Measurements from ENCODE around the gene MEGF9. TPM values are rescaled to one million over a fixed set of nuclear protein-coding genes. Genes with fewer than 3 reads are reported as not detected.

Gene MEGF9
- total and polyA plus RNA-seq, 4 donors: 15.5 to 27.4 (median 19.3) TPM

DNA sequence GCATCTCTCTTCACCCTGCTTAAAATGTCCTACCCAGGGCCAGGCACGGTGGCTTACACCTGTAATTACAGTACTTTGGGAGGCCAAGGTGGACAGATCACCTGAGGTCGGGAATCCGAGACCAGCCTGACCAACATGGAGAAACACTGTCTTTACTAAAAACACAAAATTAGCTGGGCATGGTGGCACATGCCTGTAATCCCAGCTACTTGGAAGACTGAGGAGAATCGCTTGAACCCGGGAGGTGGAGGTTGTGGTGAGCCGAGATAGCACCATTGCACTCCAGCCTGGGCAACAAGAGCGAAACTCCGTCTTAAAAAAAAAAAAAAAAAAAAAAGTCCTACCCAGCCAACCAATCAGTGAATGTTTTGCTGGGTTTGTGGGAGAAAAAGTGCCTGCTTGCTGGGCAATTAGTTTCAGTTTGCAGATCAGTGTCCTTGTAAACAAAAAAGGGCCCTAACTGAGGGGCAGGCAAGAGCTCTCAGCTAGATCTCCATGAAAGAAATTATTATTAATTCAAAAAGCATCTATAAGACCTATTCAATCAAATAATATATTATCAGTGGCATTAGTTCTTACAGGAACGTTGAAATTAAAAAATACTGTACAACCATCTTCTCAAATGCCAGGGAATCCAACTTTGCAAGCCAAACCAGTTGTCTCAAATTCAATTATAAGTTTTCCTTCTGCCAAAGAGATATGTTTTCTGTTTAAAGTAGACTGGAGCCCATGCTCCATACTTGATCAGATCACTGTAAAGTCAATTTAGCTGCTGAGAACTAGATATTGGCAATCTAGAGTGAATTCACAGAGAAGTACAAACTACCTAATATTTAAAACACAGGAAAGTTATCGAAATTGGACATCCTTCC lies 3.9 kb downstream of the MEGF9 start (continued):
- TF ChIP-seq, protein P1, sequence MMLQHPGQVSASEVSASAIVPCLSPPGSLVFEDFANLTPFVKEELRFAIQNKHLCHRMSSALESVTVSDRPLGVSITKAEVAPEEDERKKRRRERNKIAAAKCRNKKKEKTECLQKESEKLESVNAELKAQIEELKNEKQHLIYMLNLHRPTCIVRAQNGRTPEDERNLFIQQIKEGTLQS (IDR thresholded peaks at IDR 0.05): no peak
- TF ChIP-seq, protein P2, sequence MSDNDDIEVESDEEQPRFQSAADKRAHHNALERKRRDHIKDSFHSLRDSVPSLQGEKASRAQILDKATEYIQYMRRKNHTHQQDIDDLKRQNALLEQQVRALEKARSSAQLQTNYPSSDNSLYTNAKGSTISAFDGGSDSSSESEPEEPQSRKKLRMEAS (IDR thresholded peaks at IDR 0.05): no peak
- peak; percentile 15 to 36 for TF ChIP-seq HNF4A (conservative IDR thresholded peaks at IDR 0.05)

DNA sequence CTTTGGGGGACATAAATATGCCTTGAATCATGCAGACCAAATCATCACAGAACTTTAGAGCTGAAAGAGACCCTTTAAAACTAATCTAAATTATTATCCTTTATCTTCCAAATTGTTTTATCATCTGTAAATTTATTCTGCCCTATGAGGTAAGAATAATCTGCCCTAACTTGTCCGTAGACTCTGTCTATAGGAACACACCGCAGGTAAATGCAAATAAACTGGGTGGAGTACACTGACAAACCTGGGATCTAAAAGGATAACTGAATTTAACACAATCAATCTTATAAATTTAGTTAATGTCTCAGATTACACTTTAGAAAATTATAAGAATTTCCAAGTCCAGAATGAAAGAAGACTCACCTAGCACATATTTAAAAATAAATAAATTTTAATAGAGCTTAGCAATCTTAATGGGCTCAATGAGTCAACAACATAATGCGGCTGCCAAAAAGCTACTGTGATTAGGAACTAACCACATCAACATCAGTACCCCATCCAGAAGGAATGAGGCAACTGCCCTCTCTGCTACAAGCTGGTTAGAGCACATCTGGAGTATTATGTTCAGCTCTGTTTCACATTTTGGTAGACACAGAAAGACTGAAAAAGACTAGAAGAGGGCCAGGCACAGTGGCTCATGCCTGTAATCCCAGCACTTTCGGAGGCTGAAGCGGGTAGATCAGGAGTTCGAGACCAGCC lies 5.6 kb downstream of the MEGF9 start:
- peak overlapping the region in 1 of 2 donors; percentile 25 for H3K27ac ChIP-seq (ENCODE audit: low read depth in 1 of 2, low read length in 2 of 2)
- TF ChIP-seq, protein P3, sequence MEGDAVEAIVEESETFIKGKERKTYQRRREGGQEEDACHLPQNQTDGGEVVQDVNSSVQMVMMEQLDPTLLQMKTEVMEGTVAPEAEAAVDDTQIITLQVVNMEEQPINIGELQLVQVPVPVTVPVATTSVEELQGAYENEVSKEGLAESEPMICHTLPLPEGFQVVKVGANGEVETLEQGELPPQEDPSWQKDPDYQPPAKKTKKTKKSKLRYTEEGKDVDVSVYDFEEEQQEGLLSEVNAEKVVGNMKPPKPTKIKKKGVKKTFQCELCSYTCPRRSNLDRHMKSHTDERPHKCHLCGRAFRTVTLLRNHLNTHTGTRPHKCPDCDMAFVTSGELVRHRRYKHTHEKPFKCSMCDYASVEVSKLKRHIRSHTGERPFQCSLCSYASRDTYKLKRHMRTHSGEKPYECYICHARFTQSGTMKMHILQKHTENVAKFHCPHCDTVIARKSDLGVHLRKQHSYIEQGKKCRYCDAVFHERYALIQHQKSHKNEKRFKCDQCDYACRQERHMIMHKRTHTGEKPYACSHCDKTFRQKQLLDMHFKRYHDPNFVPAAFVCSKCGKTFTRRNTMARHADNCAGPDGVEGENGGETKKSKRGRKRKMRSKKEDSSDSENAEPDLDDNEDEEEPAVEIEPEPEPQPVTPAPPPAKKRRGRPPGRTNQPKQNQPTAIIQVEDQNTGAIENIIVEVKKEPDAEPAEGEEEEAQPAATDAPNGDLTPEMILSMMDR (IDR thresholded peaks at IDR 0.05; ENCODE audit: low read depth, low read length, missing input control): no peak
- TF ChIP-seq EGR1 (IDR thresholded peaks at IDR 0.05; ENCODE audit: low read depth in 2 of 2) (no peak), GABPA (IDR thresholded peaks at IDR 0.05 in 1 of 2, conservative IDR thresholded peaks at IDR 0.05 in 1 of 2) (no peak), HNF4G (IDR thresholded peaks at IDR 0.05) (no peak), RXRA (IDR thresholded peaks at IDR 0.05) (no peak), JUND (IDR thresholded peaks at IDR 0.05) (no peak), YY1 (IDR thresholded peaks at IDR 0.05) (no peak), FOXA2 (IDR thresholded peaks at IDR 0.05) (no peak), RAD21 (IDR thresholded peaks at IDR 0.05) (no peak), FOXA1 (IDR thresholded peaks at IDR 0.05) (no peak), TAF1 (conservative IDR thresholded peaks at IDR 0.05) (no peak), HNF4A (conservative IDR thresholded peaks at IDR 0.05) (no peak), SP1 (IDR thresholded peaks at IDR 0.05) (no peak), NR2F2 (IDR thresholded peaks at IDR 0.05) (no peak)
- TF ChIP-seq, protein P4, sequence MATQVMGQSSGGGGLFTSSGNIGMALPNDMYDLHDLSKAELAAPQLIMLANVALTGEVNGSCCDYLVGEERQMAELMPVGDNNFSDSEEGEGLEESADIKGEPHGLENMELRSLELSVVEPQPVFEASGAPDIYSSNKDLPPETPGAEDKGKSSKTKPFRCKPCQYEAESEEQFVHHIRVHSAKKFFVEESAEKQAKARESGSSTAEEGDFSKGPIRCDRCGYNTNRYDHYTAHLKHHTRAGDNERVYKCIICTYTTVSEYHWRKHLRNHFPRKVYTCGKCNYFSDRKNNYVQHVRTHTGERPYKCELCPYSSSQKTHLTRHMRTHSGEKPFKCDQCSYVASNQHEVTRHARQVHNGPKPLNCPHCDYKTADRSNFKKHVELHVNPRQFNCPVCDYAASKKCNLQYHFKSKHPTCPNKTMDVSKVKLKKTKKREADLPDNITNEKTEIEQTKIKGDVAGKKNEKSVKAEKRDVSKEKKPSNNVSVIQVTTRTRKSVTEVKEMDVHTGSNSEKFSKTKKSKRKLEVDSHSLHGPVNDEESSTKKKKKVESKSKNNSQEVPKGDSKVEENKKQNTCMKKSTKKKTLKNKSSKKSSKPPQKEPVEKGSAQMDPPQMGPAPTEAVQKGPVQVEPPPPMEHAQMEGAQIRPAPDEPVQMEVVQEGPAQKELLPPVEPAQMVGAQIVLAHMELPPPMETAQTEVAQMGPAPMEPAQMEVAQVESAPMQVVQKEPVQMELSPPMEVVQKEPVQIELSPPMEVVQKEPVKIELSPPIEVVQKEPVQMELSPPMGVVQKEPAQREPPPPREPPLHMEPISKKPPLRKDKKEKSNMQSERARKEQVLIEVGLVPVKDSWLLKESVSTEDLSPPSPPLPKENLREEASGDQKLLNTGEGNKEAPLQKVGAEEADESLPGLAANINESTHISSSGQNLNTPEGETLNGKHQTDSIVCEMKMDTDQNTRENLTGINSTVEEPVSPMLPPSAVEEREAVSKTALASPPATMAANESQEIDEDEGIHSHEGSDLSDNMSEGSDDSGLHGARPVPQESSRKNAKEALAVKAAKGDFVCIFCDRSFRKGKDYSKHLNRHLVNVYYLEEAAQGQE (IDR thresholded peaks at IDR 0.05): no peak
- TF ChIP-seq, protein P1 (IDR thresholded peaks at IDR 0.05): no peak
- TF ChIP-seq, protein P2 (IDR thresholded peaks at IDR 0.05): no peak
- TF ChIP-seq, protein P5, sequence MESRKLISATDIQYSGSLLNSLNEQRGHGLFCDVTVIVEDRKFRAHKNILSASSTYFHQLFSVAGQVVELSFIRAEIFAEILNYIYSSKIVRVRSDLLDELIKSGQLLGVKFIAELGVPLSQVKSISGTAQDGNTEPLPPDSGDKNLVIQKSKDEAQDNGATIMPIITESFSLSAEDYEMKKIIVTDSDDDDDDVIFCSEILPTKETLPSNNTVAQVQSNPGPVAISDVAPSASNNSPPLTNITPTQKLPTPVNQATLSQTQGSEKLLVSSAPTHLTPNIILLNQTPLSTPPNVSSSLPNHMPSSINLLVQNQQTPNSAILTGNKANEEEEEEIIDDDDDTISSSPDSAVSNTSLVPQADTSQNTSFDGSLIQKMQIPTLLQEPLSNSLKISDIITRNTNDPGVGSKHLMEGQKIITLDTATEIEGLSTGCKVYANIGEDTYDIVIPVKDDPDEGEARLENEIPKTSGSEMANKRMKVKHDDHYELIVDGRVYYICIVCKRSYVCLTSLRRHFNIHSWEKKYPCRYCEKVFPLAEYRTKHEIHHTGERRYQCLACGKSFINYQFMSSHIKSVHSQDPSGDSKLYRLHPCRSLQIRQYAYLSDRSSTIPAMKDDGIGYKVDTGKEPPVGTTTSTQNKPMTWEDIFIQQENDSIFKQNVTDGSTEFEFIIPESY (IDR thresholded peaks at IDR 0.05): no peak
- no peak for DNase-seq (ENCODE audit: low spot score)
- no peaks in the 10 kb centered on the region for H3K36me3 ChIP-seq (ENCODE audit: control insufficient read depth in 4 of 4, insufficient read depth in 3 of 4, low read depth in 1 of 4, low read length in 3 of 4)
- H3K4me3 ChIP-seq (ENCODE audit: low read depth in 1 of 3, low read length in 3 of 3): no peak overlapping the region
- H3K9me3 ChIP-seq (ENCODE audit: control insufficient read depth in 4 of 4, low read length in 3 of 4): no peaks in the 10 kb centered on the region
- H3K27me3 ChIP-seq (ENCODE audit: control insufficient read depth in 4 of 4, insufficient read depth in 4 of 4, low read length in 3 of 4): no peaks in the 10 kb centered on the region
- peaks cover 12 to 66% (median 40%) of the 10 kb centered on the region in 4 donors for H3K4me1 ChIP-seq (ENCODE audit: control insufficient read depth in 4 of 4, insufficient read depth in 4 of 4, low read length in 3 of 4)
- WGBS: 91% methylated on average over 6 of the region's 6 CpGs
- no peak overlapping the region for H3K9ac ChIP-seq (ENCODE audit: low read depth in 1 of 2, low read length in 2 of 2)
